HL-60 (cell line): Measurements from ENCODE around the gene NPSR1.

Experiments used
- DNase-seq, 2 experiments: peaks; one replicate each; pipeline ENCODE4 v3.0.0-alpha.2; 2010 to 2020; ENCODE audit warnings: low read depth in 1 of 2, low spot score in 1 of 2
- H3K27ac ChIP-seq: fragments of 250-450 bp; sonication (Bioruptor Pico); replicated peaks from 2 replicates; pipeline ENCODE4 v1.5.1; 2020; ENCODE audit warnings: mild to moderate bottlenecking, moderate library complexity
- H3K27me3 ChIP-seq: fragments of 250-450 bp; sonication (Bioruptor Pico); 2 replicates; pipeline ENCODE4 v1.5.1; 2021; ENCODE audit warnings: mild to moderate bottlenecking, moderate library complexity; ENCODE audit not compliant: insufficient read depth, poor library complexity, severe bottlenecking
- H3K4me3 ChIP-seq: replicated peaks from 2 replicates; pipeline ENCODE4 v1.5.1; 2011; ENCODE audit warnings: mild to moderate bottlenecking, control low read depth, low read length; ENCODE audit not compliant: insufficient read depth
- CTCF ChIP-seq: IDR thresholded peaks from one replicate; pipeline ENCODE4 v1.5.1; 2011; ENCODE audit warnings: low read length, control low read depth, inconsistent platforms; ENCODE audit not compliant: insufficient read depth
- GABPA ChIP-seq: IDR thresholded peaks from 2 replicates; pipeline ENCODE4 v1.6.1; 2012; ENCODE audit warnings: low read depth
- POLR2AphosphoS5 ChIP-seq: IDR thresholded peaks from 2 replicates; pipeline ENCODE4 v1.6.1; 2012; ENCODE audit warnings: low read depth
- SPI1 ChIP-seq: IDR thresholded peaks from 2 replicates; pipeline ENCODE4 v1.6.1; 2012; ENCODE audit warnings: low read depth, mild to moderate bottlenecking, borderline replicate concordance
- TF ChIP-seq, protein P1 (sequence below): IDR thresholded peaks from 2 replicates; pipeline ENCODE4 v1.6.1; 2012; ENCODE audit warnings: low read depth; ENCODE audit not compliant: insufficient replicate concordance

Gene NPSR1

GRCh38 chr7:34687529-34687928 lies 29.5 kb downstream of the NPSR1 start:
- Histone ChIP-seq H3K27me3 (no peaks in the 10 kb centered on the region), H3K4me3 (no peak overlapping the region), H3K27ac (no peak overlapping the region)
- TF ChIP-seq CTCF (no peak), SPI1 (no peak), GABPA (no peak), POLR2AphosphoS5 (no peak)
- TF ChIP-seq, protein P1, sequence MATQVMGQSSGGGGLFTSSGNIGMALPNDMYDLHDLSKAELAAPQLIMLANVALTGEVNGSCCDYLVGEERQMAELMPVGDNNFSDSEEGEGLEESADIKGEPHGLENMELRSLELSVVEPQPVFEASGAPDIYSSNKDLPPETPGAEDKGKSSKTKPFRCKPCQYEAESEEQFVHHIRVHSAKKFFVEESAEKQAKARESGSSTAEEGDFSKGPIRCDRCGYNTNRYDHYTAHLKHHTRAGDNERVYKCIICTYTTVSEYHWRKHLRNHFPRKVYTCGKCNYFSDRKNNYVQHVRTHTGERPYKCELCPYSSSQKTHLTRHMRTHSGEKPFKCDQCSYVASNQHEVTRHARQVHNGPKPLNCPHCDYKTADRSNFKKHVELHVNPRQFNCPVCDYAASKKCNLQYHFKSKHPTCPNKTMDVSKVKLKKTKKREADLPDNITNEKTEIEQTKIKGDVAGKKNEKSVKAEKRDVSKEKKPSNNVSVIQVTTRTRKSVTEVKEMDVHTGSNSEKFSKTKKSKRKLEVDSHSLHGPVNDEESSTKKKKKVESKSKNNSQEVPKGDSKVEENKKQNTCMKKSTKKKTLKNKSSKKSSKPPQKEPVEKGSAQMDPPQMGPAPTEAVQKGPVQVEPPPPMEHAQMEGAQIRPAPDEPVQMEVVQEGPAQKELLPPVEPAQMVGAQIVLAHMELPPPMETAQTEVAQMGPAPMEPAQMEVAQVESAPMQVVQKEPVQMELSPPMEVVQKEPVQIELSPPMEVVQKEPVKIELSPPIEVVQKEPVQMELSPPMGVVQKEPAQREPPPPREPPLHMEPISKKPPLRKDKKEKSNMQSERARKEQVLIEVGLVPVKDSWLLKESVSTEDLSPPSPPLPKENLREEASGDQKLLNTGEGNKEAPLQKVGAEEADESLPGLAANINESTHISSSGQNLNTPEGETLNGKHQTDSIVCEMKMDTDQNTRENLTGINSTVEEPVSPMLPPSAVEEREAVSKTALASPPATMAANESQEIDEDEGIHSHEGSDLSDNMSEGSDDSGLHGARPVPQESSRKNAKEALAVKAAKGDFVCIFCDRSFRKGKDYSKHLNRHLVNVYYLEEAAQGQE: no peak
- no peak for DNase-seq

- Histone ChIP-seq H3K4me3 (no peak overlapping the region), H3K27ac (no peak overlapping the region), H3K27me3 (no peaks in the 10 kb centered on the region)
- no peak for DNase-seq
- no peak for TF ChIP-seq SPI1
- TF ChIP-seq, protein P1: no peak
- no peak for TF ChIP-seq CTCF
- TF ChIP-seq POLR2AphosphoS5: no peak
- TF ChIP-seq GABPA: no peak
Measured at GRCh38 chr7:34696415-34696814, 38.4 kb downstream of the NPSR1 start.

- Histone ChIP-seq H3K4me3 (no peak overlapping the region), H3K27me3 (no peaks in the 10 kb centered on the region), H3K27ac (no peak overlapping the region)
- DNase-seq: no peak
- TF ChIP-seq, protein P1: no peak
- TF ChIP-seq GABPA (no peak), POLR2AphosphoS5 (no peak), CTCF (no peak), SPI1 (no peak)
Measured at GRCh38 chr7:34709771-34710170, 51.8 kb downstream of the NPSR1 start.
